ENCODE data around the gene FAM47E. TPM values are rescaled to one million over a fixed set of nuclear protein-coding genes. Genes with fewer than 3 reads are reported as not detected.
"Not testable (repeated sequence)": the region's sequence is repeated elsewhere in the genome, so short reads cannot be mapped to it uniquely, and the experiment has no call there.

The FAM47E gene
- total and polyA plus RNA-seq, 7 experiments from 2014 or later: 0.24 to 0.79 (median 0.45) TPM; not detected in 2

- ATAC-seq; H3K4me1 Mint-ChIP-seq; intact Hi-C loops (cut with micrococcal nuclease); H3K36me3 Mint-ChIP-seq; H3K27ac Mint-ChIP-seq; H3K9me3 Mint-ChIP-seq; H3K4me3 ChIP-seq (ENCODE audit: low read length); H3K36me3 ChIP-seq (ENCODE audit: control insufficient read depth in 2 of 3, insufficient read depth in 3 of 3, low read length in 3 of 3); H3K4me3 Mint-ChIP-seq; POLR2A ChIA-PET; H3K27me3 ChIP-seq (ENCODE audit: control insufficient read depth in 2 of 2, insufficient read depth in 2 of 2, low read length in 2 of 2); DNase-seq; H3K9me3 ChIP-seq (ENCODE audit: control insufficient read depth in 2 of 3, low read length in 3 of 3); H3K4me1 ChIP-seq (ENCODE audit: control insufficient read depth in 2 of 2, insufficient read depth in 2 of 2, low read length in 2 of 2); H3K27ac ChIP-seq (ENCODE audit: low read depth, low read length): not testable (repeated sequence)
- CTCF ChIA-PET: interaction anchor here (0.8 kb wide), 1 partner anchor 98 kb away, joined by 4 read pairs; no protein-coding TSS in a partner anchor
- H3K27me3 Mint-ChIP-seq: peaks cover 0 to 25% (median 5%) of the 10 kb centered on the region in 5 donors
Measured at GRCh38 chr4:76281594-76281993, 30.1 kb downstream of the FAM47E start.

- Histone ChIP-seq H3K9me3 (ENCODE audit: control insufficient read depth in 2 of 3, low read length in 3 of 3) (no peaks in the 10 kb centered on the region), H3K4me3 (ENCODE audit: low read length) (no peak overlapping the region), H3K27ac (ENCODE audit: low read depth, low read length) (no peak overlapping the region), H3K27me3 (ENCODE audit: control insufficient read depth in 2 of 2, insufficient read depth in 2 of 2, low read length in 2 of 2) (no peaks in the 10 kb centered on the region), H3K4me1 (ENCODE audit: control insufficient read depth in 2 of 2, insufficient read depth in 2 of 2, low read length in 2 of 2) (no peaks in the 10 kb centered on the region), H3K36me3 (ENCODE audit: control insufficient read depth in 2 of 3, insufficient read depth in 3 of 3, low read length in 3 of 3) (no peaks in the 10 kb centered on the region)
- Mint-ChIP-seq H3K27me3 (peaks cover 0 to 39% (median 0%) of the 10 kb centered on the region in 5 donors), H3K4me1 (peaks cover 0 to 2% (median 0%) of the 10 kb centered on the region in 7 donors), H3K36me3 (no peaks in the 10 kb centered on the region), H3K27ac (no peak overlapping the region), H3K4me3 (no peak overlapping the region), H3K9me3 (peaks cover 0 to 5% (median 0%) of the 10 kb centered on the region in 11 donors)
- no peak for DNase-seq
- intact Hi-C loops (cut with micrococcal nuclease): no loop called here
- ATAC-seq: no peak
- ChIA-PET POLR2A (no interaction called here), CTCF (no interaction called here)
Measured at GRCh38 chr4:76282941-76283689, 31.6 kb downstream of the FAM47E start.

GRCh38 chr4:76283900-76284299 lies 32.4 kb downstream of the FAM47E start:
- no peak overlapping the region for H3K27ac Mint-ChIP-seq
- Histone ChIP-seq H3K4me1 (ENCODE audit: control insufficient read depth in 2 of 2, insufficient read depth in 2 of 2, low read length in 2 of 2) (no peaks in the 10 kb centered on the region), H3K4me3 (ENCODE audit: low read length) (no peak overlapping the region), H3K27me3 (ENCODE audit: control insufficient read depth in 2 of 2, insufficient read depth in 2 of 2, low read length in 2 of 2) (no peaks in the 10 kb centered on the region), H3K9me3 (ENCODE audit: control insufficient read depth in 2 of 3, low read length in 3 of 3) (no peaks in the 10 kb centered on the region), H3K27ac (ENCODE audit: low read depth, low read length) (no peak overlapping the region), H3K36me3 (ENCODE audit: control insufficient read depth in 2 of 3, insufficient read depth in 3 of 3, low read length in 3 of 3) (no peaks in the 10 kb centered on the region)
- peaks cover 0 to 41% (median 0%) of the 10 kb centered on the region in 5 donors for H3K27me3 Mint-ChIP-seq
- H3K4me1 Mint-ChIP-seq: peaks cover 0 to 2% (median 0%) of the 10 kb centered on the region in 7 donors
- ChIA-PET POLR2A (no interaction called here), CTCF (interaction anchor here (0.6 kb wide), 1 partner anchor 81 kb away, joined by 3 read pairs; no protein-coding TSS in a partner anchor)
- H3K4me3 Mint-ChIP-seq: no peak overlapping the region
- ATAC-seq: no peak
- H3K9me3 Mint-ChIP-seq: peaks cover 0 to 6% (median 0%) of the 10 kb centered on the region in 11 donors
- no peaks in the 10 kb centered on the region for H3K36me3 Mint-ChIP-seq
- no peak for DNase-seq
- intact Hi-C loops (cut with micrococcal nuclease): no loop called here

GRCh38 chr4:76287811-76288210 lies 36.3 kb downstream of the FAM47E start:
- CTCF ChIA-PET: not testable (repeated sequence)

GRCh38 chr4:76292730-76293129 lies 41.2 kb downstream of the FAM47E start:
- Mint-ChIP-seq H3K27me3 (peaks cover 5 to 28% (median 21%) of the 10 kb centered on the region in 5 donors), H3K36me3 (peaks cover 0 to 21% (median 7%) of the 10 kb centered on the region in 5 donors), H3K4me3 (no peak overlapping the region), H3K9me3 (peaks cover 0 to 28% (median 9%) of the 10 kb centered on the region in 11 donors), H3K4me1 (peaks cover 0 to 3% (median 0%) of the 10 kb centered on the region in 7 donors), H3K27ac (no peak overlapping the region)
- H3K4me3 ChIP-seq (ENCODE audit: low read length): no peak overlapping the region
- no peaks in the 10 kb centered on the region for H3K27me3 ChIP-seq (ENCODE audit: control insufficient read depth in 2 of 2, insufficient read depth in 2 of 2, low read length in 2 of 2)
- CTCF ChIA-PET: no interaction called here
- intact Hi-C loops (cut with micrococcal nuclease): no loop called here
- no peak overlapping the region for H3K27ac ChIP-seq (ENCODE audit: low read depth, low read length)
- no peaks in the 10 kb centered on the region for H3K4me1 ChIP-seq (ENCODE audit: control insufficient read depth in 2 of 2, insufficient read depth in 2 of 2, low read length in 2 of 2)
- no peaks in the 10 kb centered on the region for H3K36me3 ChIP-seq (ENCODE audit: control insufficient read depth in 2 of 3, insufficient read depth in 3 of 3, low read length in 3 of 3)
- POLR2A ChIA-PET: interaction anchor here (0.6 kb wide), 1 partner anchor 132 kb away, joined by 3 read pairs; no protein-coding TSS in a partner anchor
- H3K9me3 ChIP-seq (ENCODE audit: control insufficient read depth in 2 of 3, low read length in 3 of 3): peaks cover 0 to 5% (median 0%) of the 10 kb centered on the region in 3 experiments
- ATAC-seq (no peak), DNase-seq (no peak)

More at GRCh38 chr4:76287811-76288210, 36.3 kb downstream of the FAM47E start:
- H3K27ac ChIP-seq (ENCODE audit: low read depth, low read length); ATAC-seq; H3K4me1 ChIP-seq (ENCODE audit: control insufficient read depth in 2 of 2, insufficient read depth in 2 of 2, low read length in 2 of 2); H3K27me3 ChIP-seq (ENCODE audit: control insufficient read depth in 2 of 2, insufficient read depth in 2 of 2, low read length in 2 of 2); H3K4me3 Mint-ChIP-seq; intact Hi-C loops (cut with micrococcal nuclease); H3K36me3 ChIP-seq (ENCODE audit: control insufficient read depth in 2 of 3, insufficient read depth in 3 of 3, low read length in 3 of 3); H3K36me3 Mint-ChIP-seq; H3K9me3 Mint-ChIP-seq; DNase-seq; H3K4me3 ChIP-seq (ENCODE audit: low read length); H3K9me3 ChIP-seq (ENCODE audit: control insufficient read depth in 2 of 3, low read length in 3 of 3); H3K4me1 Mint-ChIP-seq; H3K27ac Mint-ChIP-seq; POLR2A ChIA-PET: not testable (repeated sequence)
- peaks cover 5 to 55% (median 9%) of the 10 kb centered on the region in 5 donors for H3K27me3 Mint-ChIP-seq

GRCh38 chr4:76293772-76294171 lies 42.3 kb downstream of the FAM47E start:
- DNase-seq: no peak
- Mint-ChIP-seq H3K4me3 (no peak overlapping the region), H3K4me1 (peaks cover 0 to 3% (median 0%) of the 10 kb centered on the region in 7 donors), H3K27ac (no peak overlapping the region), H3K9me3 (peaks cover 2 to 39% (median 16%) of the 10 kb centered on the region in 11 donors), H3K27me3 (peaks cover 5 to 21% (median 20%) of the 10 kb centered on the region in 5 donors), H3K36me3 (peaks cover 4 to 26% (median 12%) of the 10 kb centered on the region in 5 donors)
- ATAC-seq: no peak
- H3K4me3 ChIP-seq (ENCODE audit: low read length): no peak overlapping the region
- H3K36me3 ChIP-seq (ENCODE audit: control insufficient read depth in 2 of 3, insufficient read depth in 3 of 3, low read length in 3 of 3): no peaks in the 10 kb centered on the region
- ChIA-PET POLR2A (no interaction called here), CTCF (no interaction called here)
- H3K9me3 ChIP-seq (ENCODE audit: control insufficient read depth in 2 of 3, low read length in 3 of 3): peaks cover 0 to 5% (median 0%) of the 10 kb centered on the region in 3 experiments
- no peaks in the 10 kb centered on the region for H3K27me3 ChIP-seq (ENCODE audit: control insufficient read depth in 2 of 2, insufficient read depth in 2 of 2, low read length in 2 of 2)
- intact Hi-C loops (cut with micrococcal nuclease): no loop called here
- no peak overlapping the region for H3K27ac ChIP-seq (ENCODE audit: low read depth, low read length)
- no peaks in the 10 kb centered on the region for H3K4me1 ChIP-seq (ENCODE audit: control insufficient read depth in 2 of 2, insufficient read depth in 2 of 2, low read length in 2 of 2)

All from naive thymus-derived CD4-positive, alpha-beta T cell (primary cell).